22Rv1 (cell line): ENCODE results near the gene MAML3.

ENCODE experiments used
- H3K27ac ChIP-seq: fragments of 450-650 bp; 2 replicates; pipeline ENCODE4 v1.5.1; 2017
- ZFX ChIP-seq: fragments of 450-650 bp; IDR thresholded peaks from 2 replicates; pipeline ENCODE4 v1.6.1; 2017; ENCODE audit warnings: antibody characterized with exemption, borderline replicate concordance
- TF ChIP-seq, protein P1 (sequence below): fragments of 450-650 bp; IDR thresholded peaks from 2 replicates; pipeline ENCODE4 v1.5.1; 2017; ENCODE audit warnings: mild to moderate bottlenecking

The MAML3 gene

DNA sequence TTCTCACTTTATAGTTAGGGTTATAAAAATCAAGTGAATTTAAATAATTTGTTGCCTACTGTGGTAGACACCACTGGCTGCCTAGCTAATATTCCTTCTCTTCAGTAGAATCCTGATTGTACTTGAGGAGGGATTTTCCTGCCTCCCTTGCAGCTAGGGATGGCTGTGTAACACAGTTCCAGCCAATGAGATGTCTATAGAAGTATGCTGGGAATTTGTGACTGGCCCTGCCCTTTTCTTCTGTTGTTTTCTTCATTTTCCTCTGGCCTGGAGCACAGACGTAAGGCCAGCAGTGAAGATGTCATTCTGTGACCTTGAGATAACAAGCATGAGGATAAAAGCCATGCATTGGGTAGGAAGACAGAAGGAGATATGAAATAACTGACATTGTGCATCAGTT, 343.3 kb downstream of the MAML3 start:
- TF ChIP-seq ZFX = no peak
- TF ChIP-seq, protein P1, sequence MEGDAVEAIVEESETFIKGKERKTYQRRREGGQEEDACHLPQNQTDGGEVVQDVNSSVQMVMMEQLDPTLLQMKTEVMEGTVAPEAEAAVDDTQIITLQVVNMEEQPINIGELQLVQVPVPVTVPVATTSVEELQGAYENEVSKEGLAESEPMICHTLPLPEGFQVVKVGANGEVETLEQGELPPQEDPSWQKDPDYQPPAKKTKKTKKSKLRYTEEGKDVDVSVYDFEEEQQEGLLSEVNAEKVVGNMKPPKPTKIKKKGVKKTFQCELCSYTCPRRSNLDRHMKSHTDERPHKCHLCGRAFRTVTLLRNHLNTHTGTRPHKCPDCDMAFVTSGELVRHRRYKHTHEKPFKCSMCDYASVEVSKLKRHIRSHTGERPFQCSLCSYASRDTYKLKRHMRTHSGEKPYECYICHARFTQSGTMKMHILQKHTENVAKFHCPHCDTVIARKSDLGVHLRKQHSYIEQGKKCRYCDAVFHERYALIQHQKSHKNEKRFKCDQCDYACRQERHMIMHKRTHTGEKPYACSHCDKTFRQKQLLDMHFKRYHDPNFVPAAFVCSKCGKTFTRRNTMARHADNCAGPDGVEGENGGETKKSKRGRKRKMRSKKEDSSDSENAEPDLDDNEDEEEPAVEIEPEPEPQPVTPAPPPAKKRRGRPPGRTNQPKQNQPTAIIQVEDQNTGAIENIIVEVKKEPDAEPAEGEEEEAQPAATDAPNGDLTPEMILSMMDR = no peak
- H3K27ac ChIP-seq = no peak overlapping the region

DNA sequence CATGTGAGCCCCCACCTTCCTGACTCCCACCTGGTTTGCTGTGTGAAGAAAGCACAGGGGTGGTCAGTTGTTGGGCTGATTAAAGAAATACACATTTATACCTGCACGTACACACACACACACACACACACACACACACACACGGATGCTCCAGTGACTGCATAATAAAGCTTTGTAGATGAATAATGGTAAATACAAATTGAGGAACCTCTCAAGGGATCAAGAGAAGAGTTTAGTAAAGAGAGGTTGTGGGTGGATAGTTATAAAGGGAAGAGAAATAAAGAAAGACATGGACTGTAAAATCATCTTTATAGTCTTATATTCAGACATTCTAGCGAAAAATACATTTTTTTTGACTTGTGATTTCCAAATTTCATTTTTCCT, 344.2 kb downstream of the MAML3 start:
- TF ChIP-seq ZFX = no peak
- TF ChIP-seq, protein P1 = no peak

DNA sequence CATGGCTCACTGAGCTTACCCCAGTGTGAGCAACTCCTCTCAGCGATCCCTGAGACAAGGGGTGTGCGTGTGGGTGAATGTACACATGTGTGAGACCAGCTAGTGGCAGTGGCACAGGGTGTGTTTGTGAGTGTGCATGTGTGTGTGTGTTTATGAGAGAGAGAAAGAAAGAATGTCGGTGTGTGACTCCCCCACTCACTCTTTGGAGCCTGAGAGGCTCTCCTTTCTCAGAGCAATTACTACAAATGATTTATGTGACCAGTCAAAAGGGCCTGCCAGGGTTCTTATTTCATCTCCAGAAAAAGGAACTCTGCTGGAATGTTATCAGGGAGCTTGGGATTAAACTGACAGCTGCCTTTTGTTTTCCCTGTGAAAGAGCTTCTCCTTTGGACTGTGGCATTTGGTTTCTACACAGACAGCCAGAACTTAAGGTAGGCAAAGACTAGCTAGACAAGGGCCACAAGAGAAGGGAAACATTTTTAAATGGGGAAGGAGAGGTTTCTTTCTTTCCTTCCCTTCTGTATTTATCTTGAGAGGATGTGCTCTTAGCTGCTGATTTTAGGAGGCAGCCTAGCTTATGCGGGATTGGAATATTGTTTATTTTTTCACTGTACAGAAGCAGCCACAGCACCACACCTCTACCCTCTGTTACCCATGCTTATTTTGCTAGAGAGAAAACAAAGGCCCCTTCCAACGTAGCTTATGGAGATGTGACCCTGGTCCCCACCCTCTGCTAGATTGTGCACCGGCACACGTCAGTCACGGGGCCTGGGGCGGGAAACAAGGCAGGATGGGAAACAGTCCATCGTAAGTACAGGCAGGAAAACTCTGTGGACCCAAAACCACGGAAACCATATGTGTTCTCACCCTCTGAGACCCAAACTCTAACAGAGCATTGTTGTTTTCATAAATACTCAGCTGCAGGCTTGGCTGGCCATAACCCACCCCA, 344.9 kb downstream of the MAML3 start:
- TF ChIP-seq, protein P1 = no peak
- no peak for TF ChIP-seq ZFX
- H3K27ac ChIP-seq = no peak overlapping the region

More for the DNA sequence above, 344.2 kb downstream of the MAML3 start:
- no peak overlapping the region for H3K27ac ChIP-seq

DNA sequence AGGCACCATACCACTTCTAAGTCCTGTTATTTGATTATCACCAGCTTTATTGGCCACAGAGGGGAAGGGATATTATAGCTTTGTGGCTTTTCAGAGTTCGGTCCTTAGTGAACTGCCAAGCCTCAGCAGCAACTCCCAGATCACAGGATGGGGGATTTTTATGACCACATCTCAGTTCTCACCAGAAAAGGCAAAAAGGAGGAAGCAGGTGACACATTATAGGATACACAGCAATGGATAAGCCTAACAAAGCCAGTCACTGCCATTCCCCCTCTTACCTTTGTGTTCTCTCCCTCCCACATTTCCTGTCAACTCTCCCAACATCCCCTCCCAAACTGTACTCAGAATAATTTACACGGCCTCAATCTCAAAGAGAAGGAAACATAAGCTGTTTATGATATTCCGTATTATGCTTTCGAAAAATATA, 345.6 kb downstream of the MAML3 start:
- TF ChIP-seq, protein P1 = no peak
- TF ChIP-seq ZFX = no peak
- H3K27ac ChIP-seq = no peak overlapping the region

DNA sequence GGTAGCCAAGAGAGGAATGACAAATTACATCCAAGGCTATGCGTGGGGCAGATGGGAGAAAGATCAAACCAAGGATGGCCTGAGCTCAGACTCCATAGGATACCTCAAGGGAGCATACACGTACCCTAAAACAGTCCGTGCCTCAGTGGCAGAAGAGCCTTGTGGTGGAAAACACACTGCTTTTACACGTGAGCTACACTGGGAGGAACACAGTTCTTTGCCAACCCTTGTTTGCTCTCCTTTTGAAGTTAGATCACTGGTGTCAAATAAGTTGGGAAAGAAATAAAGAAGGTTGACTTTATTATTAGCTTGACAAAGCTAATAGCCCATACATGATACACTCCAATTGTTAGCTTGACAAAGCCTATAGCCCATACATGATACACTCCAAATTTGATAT, 346.5 kb downstream of the MAML3 start:
- TF ChIP-seq, protein P1 = no peak
- no peak for TF ChIP-seq ZFX

DNA sequence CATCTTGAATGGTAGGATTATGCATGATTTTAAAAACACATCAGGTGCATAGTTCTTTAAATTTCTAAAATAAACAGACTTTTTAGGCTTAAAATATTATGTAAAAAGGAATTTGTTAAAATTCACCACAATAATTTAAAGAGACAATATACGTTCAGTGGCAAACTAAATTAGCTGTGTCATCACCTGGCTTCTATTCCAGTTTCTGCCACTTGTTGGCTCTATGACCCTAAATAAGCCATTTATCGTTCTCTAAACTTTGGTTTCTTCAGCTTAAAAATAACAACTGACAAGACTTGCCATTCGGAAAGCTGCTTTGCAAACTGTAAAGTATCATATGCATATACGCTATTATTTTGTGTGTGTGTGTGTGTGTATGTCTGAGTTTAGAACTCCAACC, 347.1 kb downstream of the MAML3 start:
- no peak for TF ChIP-seq ZFX
- TF ChIP-seq, protein P1 = no peak
- no peak overlapping the region for H3K27ac ChIP-seq

More for the DNA sequence above, 346.5 kb downstream of the MAML3 start:
- H3K27ac ChIP-seq = no peak overlapping the region

DNA sequence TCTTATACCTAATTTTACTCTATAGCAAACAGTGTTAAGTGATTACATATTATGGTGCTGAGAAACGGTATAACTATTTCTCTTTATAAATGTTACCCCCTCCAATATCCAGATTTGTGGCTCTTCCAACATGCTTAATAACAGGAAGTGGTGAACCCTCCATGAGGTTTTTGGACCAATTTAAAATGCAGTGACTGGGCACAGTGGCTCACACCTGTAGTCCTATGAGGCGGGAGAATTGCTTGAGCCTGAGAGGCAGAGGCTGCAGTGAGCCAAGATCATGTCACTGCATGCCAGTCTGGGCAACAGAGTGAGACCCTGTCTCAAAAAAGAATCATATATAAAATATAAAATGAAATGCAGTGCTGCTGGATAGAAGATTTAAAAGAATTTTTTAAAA, 351.1 kb downstream of the MAML3 start:
- TF ChIP-seq, protein P1 = no peak
- TF ChIP-seq ZFX = no peak
- H3K27ac ChIP-seq = no peak overlapping the region
